CD4-positive, alpha-beta T cell treated with Interferon alpha-2 for 1 hour (primary cell): ENCODE measurements around the gene UBE2F.

Experiments used
- DNase-seq, 2 donors: peaks; one replicate each; pipeline ENCODE4 v3.0.0-alpha.2; 2020 to 2022

UBE2F gene

GRCh38 chr2:238083919-238084318, 117.1 kb downstream of the UBE2F start:
- DNase-seq = no peak

GRCh38 chr2:238084761-238085160, 117.9 kb downstream of the UBE2F start:
- DNase-seq = no peak

DNA sequence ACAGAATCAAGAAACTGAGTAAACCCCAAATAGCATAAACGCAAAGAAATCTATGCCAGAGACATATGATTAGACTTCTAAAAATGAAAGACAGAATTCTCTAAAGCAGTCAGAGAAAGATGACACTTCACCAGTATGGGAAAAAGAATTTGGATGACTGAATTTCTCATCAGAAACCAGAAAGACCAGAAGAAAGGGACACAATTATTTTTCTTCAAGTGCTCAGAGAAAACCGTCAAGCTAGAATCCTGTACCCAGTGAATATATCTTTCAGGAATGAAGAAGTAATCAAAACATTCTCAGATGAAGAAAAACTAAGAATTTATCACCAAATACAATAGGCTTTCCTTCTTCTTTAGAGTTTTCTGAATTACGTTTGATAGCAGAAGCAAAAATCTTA, 119.1 kb downstream of the UBE2F start:
- DNase-seq = no peak

GRCh38 chr2:238087211-238087610, 120.4 kb downstream of the UBE2F start:
- DNase-seq = no peak

DNA sequence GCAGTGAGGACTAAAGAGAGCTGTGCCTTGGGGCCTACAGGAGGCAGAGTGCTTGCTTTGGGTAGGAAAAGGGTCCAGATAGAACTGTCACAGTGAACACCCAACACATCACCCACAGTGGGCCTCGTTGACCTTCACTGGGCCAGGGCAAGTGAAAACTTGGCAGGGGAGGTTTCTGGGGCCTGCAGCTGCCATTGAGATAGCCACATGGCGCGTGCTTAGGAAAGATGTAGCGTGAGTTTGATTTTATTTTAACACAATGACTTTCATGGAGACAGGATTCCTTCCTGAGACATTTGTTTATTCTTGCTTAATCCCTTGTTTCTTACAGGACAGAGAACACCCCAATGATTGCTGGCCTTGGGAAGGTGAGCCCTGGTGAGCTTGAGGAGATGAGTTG, 124.1 kb downstream of the UBE2F start:
- no peak for DNase-seq

DNA sequence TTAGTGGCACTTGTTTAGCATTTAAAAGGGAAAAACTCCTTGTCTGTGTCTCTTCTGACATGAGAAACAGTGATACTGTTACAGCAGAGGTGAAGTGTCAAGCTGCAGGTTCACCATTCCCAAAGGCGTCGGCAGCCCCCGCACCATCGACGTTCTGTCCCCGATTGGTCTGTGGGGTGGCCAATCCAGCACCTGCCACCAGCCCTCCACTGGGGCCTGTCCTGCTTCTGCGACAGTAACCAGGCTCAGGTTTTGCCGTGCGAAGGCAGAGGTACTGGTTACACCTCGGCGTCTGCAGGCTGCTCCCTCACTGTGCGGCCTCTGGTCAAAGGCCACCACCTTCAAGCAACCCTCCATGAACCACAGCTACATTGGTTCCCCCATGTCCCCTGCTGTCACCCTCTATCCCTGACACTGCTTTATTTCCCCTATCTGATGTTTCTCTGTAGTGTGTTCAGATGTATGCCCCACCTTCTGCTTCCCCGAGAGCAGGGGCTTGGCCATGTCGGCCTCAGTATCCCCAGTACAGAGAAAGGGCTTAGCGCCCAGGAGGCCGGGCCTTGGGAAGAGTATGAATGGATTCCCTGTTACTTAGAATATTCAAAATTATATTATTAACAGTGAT, 124.7 kb downstream of the UBE2F start:
- DNase-seq = no peak
